CD14-positive monocyte (primary cell): ENCODE results near the gene WNT7B. TPM values are rescaled to one million over a fixed set of nuclear protein-coding genes. Genes with fewer than 3 reads are reported as not detected.

Source experiments
- DNase-seq, 3 donors: peaks; one replicate each; pipeline ENCODE4 v3.0.0-alpha.2; 2011 to 2022
- H2AFZ ChIP-seq: 2 replicates; pipeline ENCODE4 v1.6.0; 2012; ENCODE audit warnings: mild to moderate bottlenecking, low read depth, low read length, inconsistent platforms; ENCODE audit not compliant: insufficient read depth, poor library complexity, severe bottlenecking
- H3K27ac ChIP-seq, 2 donors: 1 replicate in 1 of 2; 2 replicates in 1 of 2; pipeline ENCODE4 v1.5.1; 2012 to 2013; ENCODE audit warnings: low read length in 2 of 2, control low read depth in 1 of 2, inconsistent platforms in 1 of 2, low read depth in 1 of 2, mild to moderate bottlenecking in 1 of 2
- H3K27me3 ChIP-seq, 2 donors: one replicate each; pipeline versions ENCODE4 v1.6.0 to v1.6.1; 2011 to 2013; ENCODE audit warnings: low read length in 2 of 2; ENCODE audit not compliant: control insufficient read depth in 2 of 2, insufficient read depth in 2 of 2
- H3K36me3 ChIP-seq, 2 donors: replicated peaks in 1 of 2; 1 replicate in 1 of 2; 2 replicates in 1 of 2; pipeline versions ENCODE4 v1.5.1 to v1.6.1; 2012 to 2013; ENCODE audit warnings: low read length in 2 of 2, control low read depth in 1 of 2, inconsistent platforms in 1 of 2, mild to moderate bottlenecking in 1 of 2; ENCODE audit not compliant: insufficient read depth in 2 of 2, control insufficient read depth in 1 of 2
- H3K4me1 ChIP-seq, 2 donors: 1 replicate in 1 of 2; 2 replicates in 1 of 2; pipeline versions ENCODE4 v1.5.1 to v1.6.1; 2012 to 2013; ENCODE audit warnings: low read length in 2 of 2, control low read depth in 1 of 2, inconsistent platforms in 1 of 2, mild to moderate bottlenecking in 1 of 2, moderate library complexity in 1 of 2; ENCODE audit not compliant: insufficient read depth in 2 of 2, control insufficient read depth in 1 of 2
- H3K4me2 ChIP-seq: replicated peaks from 2 replicates; pipeline ENCODE3; 2012; ENCODE audit warnings: low read length, moderate library complexity, mild to moderate bottlenecking; ENCODE audit not compliant: poor library complexity, severe bottlenecking; ENCODE audit errors: extremely low read depth
- H3K4me3 ChIP-seq, 3 experiments: fragments of 200-600 bp in 1 of 3; sonication (generic) in 1 of 3; replicated peaks in 1 of 3; 1 replicate in 2 of 3; 2 replicates in 1 of 3; pipeline ENCODE4 v1.5.1; 2011 to 2013; ENCODE audit warnings: low read length in 3 of 3, mild to moderate bottlenecking in 3 of 3, control low read depth in 2 of 3, low read depth in 2 of 3, inconsistent platforms in 1 of 3, moderate library complexity in 1 of 3
- H3K79me2 ChIP-seq: 2 replicates; pipeline ENCODE4 v1.6.0; 2012; ENCODE audit warnings: mild to moderate bottlenecking, control low read depth, inconsistent platforms, low read length, moderate library complexity; ENCODE audit not compliant: insufficient read depth
- H3K9ac ChIP-seq: 2 replicates; pipeline ENCODE4 v1.6.0; 2017; ENCODE audit warnings: low read length, mild to moderate bottlenecking; ENCODE audit not compliant: insufficient read depth, poor library complexity, severe bottlenecking
- H3K9me3 ChIP-seq, 2 donors: replicated peaks in 1 of 2; 1 replicate in 1 of 2; 2 replicates in 1 of 2; pipeline versions ENCODE4 v1.5.1 to v1.6.1; 2012 to 2013; ENCODE audit warnings: low read length in 2 of 2, control low read depth in 1 of 2; ENCODE audit not compliant: control insufficient read depth in 1 of 2, insufficient read depth in 1 of 2
- H4K20me1 ChIP-seq: 2 replicates; pipeline ENCODE4 v1.6.0; 2012; ENCODE audit warnings: mild to moderate bottlenecking, low read length, control low read depth, moderate library complexity; ENCODE audit not compliant: insufficient read depth
- H3K27ac Mint-ChIP-seq, 7 donors: one replicate each; pipeline ENCODE4 v1.8.0; 2020; ENCODE audit warnings: mild to moderate bottlenecking in 7 of 7, mixed read lengths in 7 of 7, moderate library complexity in 6 of 7, inconsistent platforms in 2 of 7
- H3K27me3 Mint-ChIP-seq, 3 donors: one replicate each; pipeline ENCODE4 v1.8.0; 2021 to 2022; ENCODE audit warnings: low read depth in 3 of 3, mild to moderate bottlenecking in 3 of 3, mixed read lengths in 3 of 3, moderate library complexity in 3 of 3, inconsistent platforms in 1 of 3
- H3K36me3 Mint-ChIP-seq, 2 donors: one replicate each; pipeline ENCODE4 v1.8.0; 2020; ENCODE audit warnings: mixed read lengths in 2 of 2, inconsistent platforms in 1 of 2, mild to moderate bottlenecking in 1 of 2
- H3K4me1 Mint-ChIP-seq: one replicate; pipeline ENCODE4 v1.8.0; 2020; ENCODE audit warnings: mild to moderate bottlenecking, mixed read lengths
- H3K4me3 Mint-ChIP-seq, 2 donors: one replicate each; pipeline ENCODE4 v1.8.0; 2020; ENCODE audit warnings: mild to moderate bottlenecking in 2 of 2, mixed read lengths in 2 of 2, moderate library complexity in 1 of 2
- H3K9me3 Mint-ChIP-seq, 7 donors: one replicate each; pipeline ENCODE4 v1.8.0; 2020 to 2022; ENCODE audit warnings: mixed read lengths in 7 of 7, mild to moderate bottlenecking in 6 of 7, moderate library complexity in 6 of 7, inconsistent platforms in 2 of 7
- WGBS: methylation state at CpG from one replicate; pipeline ENCODE4 v1.1.5; 2013; ENCODE audit warnings: missing lambda C conversion rate; ENCODE audit not compliant: insufficient coverage; 5-methylcytosine and 5-hydroxymethylcytosine counted together
- intact Hi-C, 2 donors: fragments of 100-400 bp; cut with micrococcal nuclease; formaldehyde crosslinking; loops; one replicate each; pipeline versions ENCODE4 v1.15.0 to v1.15.1; 2023
- polyA plus RNA-seq, 3 donors: library from polyadenylated mRNA; depleted of rRNA in 1 of 3; unstranded in 2 of 3; stranded (reverse) in 1 of 3; fragments of 300-500 nt in 2 of 3; fragments of >200 nt in 1 of 3; fragmentation: Illumina TruSeq in 2 of 3; gene quantifications; 1 replicate in 2 of 3; 2 replicates in 1 of 3; pipeline ENCODE4 v1.2.3, GENCODE V29; 2012 to 2021
- TF ChIP-seq, protein P1 (sequence below): fragments of 200-600 bp; IDR thresholded peaks from one replicate; pipeline ENCODE4 v1.8.0; 2022; ENCODE audit warnings: antibody characterized with exemption, mild to moderate bottlenecking

Gene WNT7B
- polyA plus RNA-seq, 3 donors, result not detected

DNA sequence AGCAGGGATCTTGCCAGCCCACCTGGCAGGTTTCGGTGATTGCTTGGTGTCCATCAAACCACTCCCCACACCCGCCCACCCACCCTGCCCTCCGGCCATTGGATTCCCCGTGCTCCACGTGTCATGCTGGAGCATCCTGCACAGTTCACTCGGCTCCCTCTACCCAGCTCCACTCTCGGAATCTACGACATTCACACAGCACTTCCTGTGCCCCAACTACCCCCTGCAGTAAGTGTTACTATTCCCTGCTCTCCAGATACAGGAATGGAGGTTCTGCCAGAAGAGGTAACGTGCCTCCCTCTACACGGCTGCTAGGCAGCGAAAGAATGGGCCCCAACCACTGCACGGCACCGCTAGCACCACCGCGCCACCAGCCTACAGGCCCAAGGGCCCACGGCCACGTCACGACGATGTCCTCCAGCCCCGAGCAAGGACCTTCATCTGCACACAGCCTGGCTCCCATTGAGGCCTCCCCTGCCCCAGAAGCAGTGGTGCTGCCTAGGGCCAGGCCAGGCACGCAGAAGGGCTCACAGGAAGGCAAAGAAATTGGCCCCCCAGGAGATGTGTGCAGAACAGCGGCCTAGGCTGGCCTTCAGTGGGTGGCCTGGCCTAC, 27.6 kb downstream of the WNT7B start:
- H3K27me3 Mint-ChIP-seq, result peaks cover 10 to 23% (median 21%) of the 10 kb centered on the region in 3 donors
- H4K20me1 ChIP-seq, result no peaks in the 10 kb centered on the region
- H3K4me1 ChIP-seq, result no peaks in the 10 kb centered on the region
- H3K27ac Mint-ChIP-seq, result no peak overlapping the region
- no peak overlapping the region for H3K4me3 Mint-ChIP-seq
- peaks cover 0 to 3% of the 10 kb centered on the region in 2 donors for H3K27me3 ChIP-seq
- no peak overlapping the region for H3K4me2 ChIP-seq
- intact Hi-C loops, result no loop called here
- H3K79me2 ChIP-seq, result no peaks in the 10 kb centered on the region
- no peaks in the 10 kb centered on the region for H3K4me1 Mint-ChIP-seq
- no peak overlapping the region for H3K9ac ChIP-seq
- no peak overlapping the region for H2AFZ ChIP-seq
- DNase-seq, result no peak
- no peaks in the 10 kb centered on the region for H3K36me3 ChIP-seq
- no peak overlapping the region for H3K4me3 ChIP-seq
- no peak overlapping the region for H3K27ac ChIP-seq
- WGBS, result 85% methylated on average over 17 of the region's 22 CpGs
- no peaks in the 10 kb centered on the region for H3K36me3 Mint-ChIP-seq
- no peaks in the 10 kb centered on the region for H3K9me3 ChIP-seq
- TF ChIP-seq, protein P1, sequence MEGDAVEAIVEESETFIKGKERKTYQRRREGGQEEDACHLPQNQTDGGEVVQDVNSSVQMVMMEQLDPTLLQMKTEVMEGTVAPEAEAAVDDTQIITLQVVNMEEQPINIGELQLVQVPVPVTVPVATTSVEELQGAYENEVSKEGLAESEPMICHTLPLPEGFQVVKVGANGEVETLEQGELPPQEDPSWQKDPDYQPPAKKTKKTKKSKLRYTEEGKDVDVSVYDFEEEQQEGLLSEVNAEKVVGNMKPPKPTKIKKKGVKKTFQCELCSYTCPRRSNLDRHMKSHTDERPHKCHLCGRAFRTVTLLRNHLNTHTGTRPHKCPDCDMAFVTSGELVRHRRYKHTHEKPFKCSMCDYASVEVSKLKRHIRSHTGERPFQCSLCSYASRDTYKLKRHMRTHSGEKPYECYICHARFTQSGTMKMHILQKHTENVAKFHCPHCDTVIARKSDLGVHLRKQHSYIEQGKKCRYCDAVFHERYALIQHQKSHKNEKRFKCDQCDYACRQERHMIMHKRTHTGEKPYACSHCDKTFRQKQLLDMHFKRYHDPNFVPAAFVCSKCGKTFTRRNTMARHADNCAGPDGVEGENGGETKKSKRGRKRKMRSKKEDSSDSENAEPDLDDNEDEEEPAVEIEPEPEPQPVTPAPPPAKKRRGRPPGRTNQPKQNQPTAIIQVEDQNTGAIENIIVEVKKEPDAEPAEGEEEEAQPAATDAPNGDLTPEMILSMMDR, result no peak
- peaks cover 0 to 3% (median 0%) of the 10 kb centered on the region in 7 donors for H3K9me3 Mint-ChIP-seq

DNA sequence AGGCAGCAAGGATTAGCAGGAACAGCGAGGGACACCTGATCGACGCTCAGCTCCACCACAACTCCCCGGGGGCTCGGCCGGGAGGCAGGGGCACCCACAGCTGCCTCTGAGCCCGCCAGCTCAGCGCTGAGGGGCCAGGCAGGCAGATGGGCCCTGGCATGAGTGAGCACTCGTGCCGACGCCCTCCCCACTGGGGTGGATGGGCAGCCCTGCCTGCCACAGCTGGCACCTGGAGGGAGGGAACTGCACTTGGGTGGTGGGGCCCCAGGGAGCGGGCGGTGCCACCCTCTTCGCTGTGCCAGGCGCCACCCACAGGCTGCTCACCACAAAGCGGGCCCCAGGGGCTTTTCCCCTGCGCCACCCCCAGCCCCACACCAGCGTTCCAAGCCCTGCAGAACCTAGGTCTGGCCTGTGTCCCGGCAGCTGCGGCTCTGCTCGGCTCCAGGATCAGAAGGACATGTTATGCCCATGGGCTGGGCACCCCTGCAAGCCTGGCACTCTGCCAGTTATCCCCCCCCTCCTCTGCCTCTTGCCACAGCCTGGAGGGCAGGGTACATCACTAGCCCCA, 28.8 kb downstream of the WNT7B start:
- Histone ChIP-seq H3K9me3 (no peaks in the 10 kb centered on the region), H3K4me2 (no peak overlapping the region), H3K27me3 (peaks cover 0 to 3% of the 10 kb centered on the region in 2 donors), H4K20me1 (no peaks in the 10 kb centered on the region), H3K79me2 (no peaks in the 10 kb centered on the region), H3K4me1 (no peaks in the 10 kb centered on the region), H3K27ac (no peak overlapping the region), H3K4me3 (no peak overlapping the region), H3K9ac (no peak overlapping the region), H3K36me3 (no peaks in the 10 kb centered on the region), H2AFZ (no peak overlapping the region)
- Mint-ChIP-seq H3K9me3 (peaks cover 0 to 3% (median 0%) of the 10 kb centered on the region in 7 donors), H3K36me3 (no peaks in the 10 kb centered on the region), H3K27ac (no peak overlapping the region), H3K4me3 (no peak overlapping the region), H3K27me3 (peaks cover 5 to 16% (median 14%) of the 10 kb centered on the region in 3 donors), H3K4me1 (no peaks in the 10 kb centered on the region)
- 83% methylated on average over 19 of the region's 21 CpGs for WGBS
- no peak for DNase-seq
- intact Hi-C loops, result no loop called here
- TF ChIP-seq, protein P1, result no peak
